ENCODE data around the gene NLRC4. TPM values are rescaled to one million over a fixed set of nuclear protein-coding genes. Genes with fewer than 3 reads are reported as not detected.

The NLRC4 gene
- total and polyA plus RNA-seq, 9 of the 15 experiments (the other 6 are each of a cell fraction or from before 2014, with no cell fraction given), result 0.03 to 0.18 (median 0.06) TPM; not detected in 2

- ChIA-PET POLR2A (no interaction called here), CTCF (ENCODE audit: low intra/inter-chr PET ratio) (no interaction called here)
- WGBS (ENCODE audit: insufficient coverage, low coverage, missing lambda C conversion rate), result 17% methylated on average over 4 of the region's 4 CpGs
- intact Hi-C loops (cut with micrococcal nuclease) (no loop called here), in situ Hi-C loops (cut with MboI) (no loop called here)
- Histone ChIP-seq H4K20me1 (replicated peaks; ENCODE audit: control insufficient read depth, insufficient read depth, low read length) (no peaks in the 10 kb centered on the region), H3K9me1 (ENCODE audit: control insufficient read depth, insufficient read depth, low read length) (no peaks in the 10 kb centered on the region), H3K4me3 (no peak overlapping the region), H3K9ac (ENCODE audit: insufficient read depth in 1 of 2, low read depth in 2 of 2, low read length in 2 of 2) (no peak overlapping the region), H3K9me3 (replicated peaks; ENCODE audit: control insufficient read depth, insufficient read depth, low read depth, low read length) (no peaks in the 10 kb centered on the region), H3K4me2 (ENCODE audit: insufficient read depth, low read length) (no peak overlapping the region), H3K27me3 (ENCODE audit: control insufficient read depth in 2 of 2, insufficient read depth in 2 of 2, low read length in 2 of 2) (no peaks in the 10 kb centered on the region), H2AFZ (ENCODE audit: low read depth, low read length) (no peak overlapping the region), H3K79me2 (ENCODE audit: control insufficient read depth, insufficient read depth, low read length) (no peaks in the 10 kb centered on the region), H3K36me3 (ENCODE audit: control insufficient read depth, insufficient read depth, low read length) (no peaks in the 10 kb centered on the region), H3K4me1 (replicated peaks in 1 of 2; ENCODE audit: control insufficient read depth in 2 of 2, insufficient read depth in 2 of 2, low read length in 2 of 2) (no peaks in the 10 kb centered on the region; a peak in 1 of 5 replicates), H3K27ac (ENCODE audit: extremely low read depth, low read depth, low read length) (no peak overlapping the region)
- no TSS peak for BruUV-seq (replicated peaks)
- FAIRE-seq (no peak), DNase-seq (ENCODE audit: extremely low read depth in 1 of 4, low spot score in 3 of 4) (no peak), ATAC-seq (no peak)
- TF ChIP-seq FOSL1 (tag; conservative IDR thresholded peaks at IDR 0.05) (no peak), CTCF (IDR thresholded peaks at IDR 0.05 in 2 of 3, conservative IDR thresholded peaks at IDR 0.05 in 1 of 3; ENCODE audit: insufficient read depth in 2 of 3, low read depth in 1 of 3, low read length in 3 of 3) (no peak), ZFX (CRISPR knock-in tag; IDR thresholded peaks at IDR 0.05) (no peak), CSDE1 (IDR thresholded peaks at IDR 0.05) (no peak), ZZZ3 (IDR thresholded peaks at IDR 0.05) (no peak), SRF (CRISPR knock-in tag; IDR thresholded peaks at IDR 0.05) (no peak), ETV5 (CRISPR knock-in tag; IDR thresholded peaks at IDR 0.05; ENCODE audit: low read depth) (no peak), CHCHD3 (CRISPR knock-in tag; IDR thresholded peaks at IDR 0.05) (no peak), GTF2A2 (tag; IDR thresholded peaks at IDR 0.05) (no peak), SRSF7 (optimal IDR thresholded peaks at IDR 0.05; ENCODE audit: low read depth, low read length) (no peak), RAD51 (IDR thresholded peaks at IDR 0.05; ENCODE audit: borderline replicate concordance, low read depth) (no peak), NFYB (IDR thresholded peaks at IDR 0.05; ENCODE audit: extremely low read depth, insufficient read length) (no peak), NBN (IDR thresholded peaks at IDR 0.05; ENCODE audit: low read depth) (no peak), MYC (IDR thresholded peaks at IDR 0.05; ENCODE audit: low read depth, low read length) (no peak), MYC (CRISPR knock-in tag; IDR thresholded peaks at IDR 0.05; ENCODE audit: borderline replicate concordance, low read depth) (no peak), ATF3 (IDR thresholded peaks at IDR 0.05) (no peak), ATF3 (CRISPR knock-in tag; conservative IDR thresholded peaks at IDR 0.05) (no peak), JUN (IDR thresholded peaks at IDR 0.05; ENCODE audit: borderline replicate concordance, low read depth, low read length) (no peak), JUN (CRISPR knock-in tag; IDR thresholded peaks at IDR 0.05; ENCODE audit: borderline replicate concordance) (no peak), RNF219 (CRISPR knock-in tag; IDR thresholded peaks at IDR 0.05) (no peak)
Observed at GRCh38 chr2:32231959-32232358, 32.7 kb downstream of the NLRC4 start.
